Neuronal stem cell (in vitro differentiated cells): ENCODE data around the gene PLCH1.
A peak's percentile ranks its signal among the peaks of the same experiment; 100 is the strongest.

Source experiments
- DNase-seq: peaks from one replicate; pipeline ENCODE4 v3.0.0-alpha.2; 2013; ENCODE audit warnings: low spot score
- H2AFZ ChIP-seq: one replicate; pipeline ENCODE4 v1.6.1; 2013; ENCODE audit warnings: mild to moderate bottlenecking, low read length, inconsistent platforms
- H2AK5ac ChIP-seq: 2 replicates; pipeline ENCODE4 v1.6.1; 2013; ENCODE audit warnings: low read depth, mild to moderate bottlenecking, inconsistent platforms, low read length, moderate library complexity, mixed read lengths
- H2BK120ac ChIP-seq: 2 replicates; pipeline ENCODE4 v1.6.1; 2013; ENCODE audit warnings: low read depth, mild to moderate bottlenecking, inconsistent platforms, low read length, moderate library complexity, mixed read lengths
- H2BK12ac ChIP-seq: one replicate; pipeline ENCODE4 v1.6.1; 2013; ENCODE audit warnings: low read length, inconsistent platforms
- H2BK15ac ChIP-seq: 2 replicates; pipeline ENCODE4 v1.6.1; 2013; ENCODE audit warnings: mild to moderate bottlenecking, low read length, inconsistent platforms, mixed read lengths
- H2BK5ac ChIP-seq: one replicate; pipeline ENCODE4 v1.6.1; 2013; ENCODE audit warnings: inconsistent platforms, mild to moderate bottlenecking, low read length, moderate library complexity
- H3K14ac ChIP-seq: one replicate; pipeline ENCODE4 v1.6.1; 2013; ENCODE audit warnings: low read length, inconsistent platforms
- H3K18ac ChIP-seq: 2 replicates; pipeline ENCODE4 v1.6.1; 2013; ENCODE audit warnings: low read length, inconsistent platforms
- H3K23ac ChIP-seq: 2 replicates; pipeline ENCODE4 v1.6.1; 2013; ENCODE audit warnings: low read depth, mild to moderate bottlenecking, mixed read lengths, low read length, inconsistent platforms; ENCODE audit not compliant: poor library complexity
- H3K27ac ChIP-seq: replicated peaks from 3 replicates; pipeline ENCODE4 v1.5.1; 2013; ENCODE audit warnings: low read length, inconsistent platforms
- H3K27me3 ChIP-seq, 3 experiments: 2 replicates each; pipeline ENCODE4 v1.6.1; 2013; ENCODE audit warnings: low read length in 3 of 3, mild to moderate bottlenecking in 2 of 3, inconsistent platforms in 1 of 3, low read depth in 1 of 3, mixed read lengths in 1 of 3, moderate library complexity in 1 of 3; ENCODE audit not compliant: control insufficient read depth in 3 of 3, insufficient read depth in 3 of 3
- H3K36me3 ChIP-seq, 2 donors: replicated peaks in 1 of 2; 2 replicates each; pipeline ENCODE4 v1.6.1; 2013; ENCODE audit warnings: low read length in 2 of 2; ENCODE audit not compliant: control insufficient read depth in 2 of 2, insufficient read depth in 2 of 2
- H3K4ac ChIP-seq: 2 replicates; pipeline ENCODE4 v1.6.1; 2013; ENCODE audit warnings: inconsistent platforms, mild to moderate bottlenecking, low read length, moderate library complexity
- H3K4me1 ChIP-seq, 2 donors: 1 replicate in 1 of 2; 2 replicates in 1 of 2; pipeline ENCODE4 v1.6.1; 2013; ENCODE audit warnings: low read length in 2 of 2, low read depth in 1 of 2; ENCODE audit not compliant: control insufficient read depth in 2 of 2, insufficient read depth in 1 of 2
- H3K4me2 ChIP-seq: one replicate; pipeline ENCODE4 v1.6.1; 2013; ENCODE audit warnings: mild to moderate bottlenecking, low read length, inconsistent platforms; ENCODE audit not compliant: insufficient read depth, poor library complexity, severe bottlenecking
- H3K4me3 ChIP-seq, 2 donors: 2 replicates each; pipeline ENCODE4 v1.5.1; 2013; ENCODE audit warnings: low read length in 2 of 2, mild to moderate bottlenecking in 2 of 2, inconsistent platforms in 1 of 2, moderate library complexity in 1 of 2
- H3K79me1 ChIP-seq: one replicate; pipeline ENCODE4 v1.6.1; 2013; ENCODE audit warnings: low read depth, mild to moderate bottlenecking, inconsistent platforms, low read length, moderate library complexity
- H3K9ac ChIP-seq: one replicate; pipeline ENCODE4 v1.6.1; 2013; ENCODE audit warnings: mild to moderate bottlenecking, low read depth, low read length, inconsistent platforms; ENCODE audit not compliant: poor library complexity
- H3K9me3 ChIP-seq, 2 donors: replicated peaks in 1 of 2; 2 replicates each; pipeline versions ENCODE3 to v1.6.1; 2013; ENCODE audit warnings: low read length in 2 of 2, mild to moderate bottlenecking in 2 of 2, inconsistent platforms in 1 of 2, low read depth in 1 of 2, mixed read lengths in 1 of 2, moderate library complexity in 1 of 2; ENCODE audit not compliant: control insufficient read depth in 2 of 2, insufficient read depth in 1 of 2
- H4K8ac ChIP-seq: one replicate; pipeline ENCODE4 v1.6.1; 2013; ENCODE audit warnings: low read depth, mild to moderate bottlenecking, inconsistent platforms, low read length, moderate library complexity
- H4K91ac ChIP-seq: one replicate; pipeline ENCODE4 v1.6.1; 2013; ENCODE audit warnings: low read length, low read depth, mild to moderate bottlenecking, inconsistent platforms; ENCODE audit not compliant: poor library complexity
- WGBS, 2 donors: extraction: QIAGEN DNeasy Blood & Tissue Kit; methylation state at CpG; one replicate each; pipeline ENCODE4 v1.1.7; 2013; ENCODE audit warnings: missing lambda C conversion rate in 2 of 2, mixed read lengths in 1 of 2; ENCODE audit not compliant: insufficient read length in 2 of 2, insufficient replicate concordance in 1 of 2; ENCODE audit errors: extremely low coverage in 2 of 2; 5-methylcytosine and 5-hydroxymethylcytosine counted together

Gene PLCH1

DNA sequence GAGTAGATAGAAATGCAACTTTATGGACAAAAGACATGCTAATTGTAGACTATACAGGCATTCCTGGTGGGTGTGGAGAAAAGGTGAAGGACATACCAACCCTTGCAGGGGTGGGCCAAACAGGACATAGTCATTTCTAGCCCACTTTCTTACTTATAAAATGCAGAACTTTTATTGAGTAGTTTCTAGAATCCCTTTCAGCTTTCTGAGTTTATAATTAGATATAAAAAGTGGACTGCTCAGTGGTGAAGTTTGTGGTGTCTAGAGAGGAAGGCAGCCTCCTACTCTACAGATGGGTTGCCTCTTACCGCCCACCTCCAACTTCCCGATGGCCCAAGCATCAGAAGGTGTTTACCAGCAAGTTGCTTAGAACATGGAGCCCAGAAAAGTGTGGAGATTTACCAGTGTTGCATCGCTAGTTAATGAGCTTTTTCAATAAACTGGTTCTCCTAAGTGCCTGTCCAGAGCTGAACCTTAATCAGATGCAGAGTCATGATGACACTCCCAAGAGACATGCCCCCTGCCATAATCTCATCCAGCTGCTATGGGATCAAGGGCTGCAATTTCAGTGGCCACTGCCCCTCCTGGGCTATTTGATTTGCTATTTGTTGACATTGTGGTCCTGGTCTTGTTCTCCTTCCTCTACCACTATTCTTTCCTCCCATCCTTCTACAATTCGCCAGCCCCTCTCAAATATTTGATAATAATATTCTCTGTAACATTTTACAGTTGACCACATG lies 373.9 kb downstream of the PLCH1 start:
- no peak overlapping the region for H3K4me3 ChIP-seq
- H2AFZ ChIP-seq: no peak overlapping the region
- no peak for DNase-seq
- H2BK5ac ChIP-seq: no peak overlapping the region
- H2AK5ac ChIP-seq: no peak overlapping the region
- H2BK120ac ChIP-seq: no peak overlapping the region
- no peaks in the 10 kb centered on the region for H3K27me3 ChIP-seq
- H3K79me1 ChIP-seq: no peaks in the 10 kb centered on the region
- no peak overlapping the region for H3K4me2 ChIP-seq
- H3K9me3 ChIP-seq: no peaks in the 10 kb centered on the region
- no peak overlapping the region for H3K18ac ChIP-seq
- no peak overlapping the region for H2BK12ac ChIP-seq
- no peak overlapping the region for H3K14ac ChIP-seq
- no peak overlapping the region for H4K8ac ChIP-seq
- no peak overlapping the region for H3K27ac ChIP-seq
- no peak overlapping the region for H3K9ac ChIP-seq
- no peak overlapping the region for H4K91ac ChIP-seq
- H3K4me1 ChIP-seq: peaks cover 5 to 29% of the 10 kb centered on the region in 2 donors
- H3K23ac ChIP-seq: no peak overlapping the region
- WGBS, 2 donors: 100% methylated on average over 1 of the region's 4 CpGs; no CpG with 5 or more reads in 1 of the 2 donors
- H3K36me3 ChIP-seq: no peaks in the 10 kb centered on the region
- no peak overlapping the region for H3K4ac ChIP-seq
- no peak overlapping the region for H2BK15ac ChIP-seq

DNA sequence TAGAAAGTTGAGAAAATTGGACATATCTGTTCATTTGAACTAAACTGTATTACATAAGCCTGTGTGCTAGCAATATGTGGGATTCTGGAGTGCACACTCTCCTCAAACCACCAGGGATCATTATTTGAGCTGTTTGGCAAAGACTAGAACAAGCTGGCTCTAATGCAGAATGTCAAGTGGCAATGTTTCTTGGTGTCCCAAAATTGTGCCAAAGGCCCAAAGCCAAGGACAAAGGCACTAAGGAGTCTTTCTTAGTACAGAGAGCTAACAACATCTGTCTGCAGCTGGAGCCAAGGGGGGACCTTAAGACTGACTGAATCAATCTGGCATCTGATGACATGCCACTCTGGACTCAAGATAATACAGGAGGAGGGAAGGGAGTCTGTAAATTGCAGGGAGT lies 374.7 kb downstream of the PLCH1 start:
- Histone ChIP-seq H3K9ac (no peak overlapping the region), H3K27me3 (no peaks in the 10 kb centered on the region), H3K4me3 (no peak overlapping the region), H3K36me3 (no peaks in the 10 kb centered on the region), H2BK5ac (no peak overlapping the region), H3K27ac (no peak overlapping the region), H2AK5ac (no peak overlapping the region), H4K8ac (no peak overlapping the region), H2AFZ (peak overlapping the region; percentile 21), H3K4me2 (no peak overlapping the region), H3K4me1 (peaks cover 5 to 29% of the 10 kb centered on the region in 2 donors), H2BK15ac (no peak overlapping the region), H3K18ac (no peak overlapping the region), H3K14ac (no peak overlapping the region), H3K79me1 (no peaks in the 10 kb centered on the region), H4K91ac (no peak overlapping the region), H2BK12ac (no peak overlapping the region), H3K23ac (no peak overlapping the region), H3K4ac (no peak overlapping the region), H3K9me3 (peaks cover 3 to 4% of the 10 kb centered on the region in 2 donors), H2BK120ac (no peak overlapping the region)
- DNase-seq: no peak

DNA sequence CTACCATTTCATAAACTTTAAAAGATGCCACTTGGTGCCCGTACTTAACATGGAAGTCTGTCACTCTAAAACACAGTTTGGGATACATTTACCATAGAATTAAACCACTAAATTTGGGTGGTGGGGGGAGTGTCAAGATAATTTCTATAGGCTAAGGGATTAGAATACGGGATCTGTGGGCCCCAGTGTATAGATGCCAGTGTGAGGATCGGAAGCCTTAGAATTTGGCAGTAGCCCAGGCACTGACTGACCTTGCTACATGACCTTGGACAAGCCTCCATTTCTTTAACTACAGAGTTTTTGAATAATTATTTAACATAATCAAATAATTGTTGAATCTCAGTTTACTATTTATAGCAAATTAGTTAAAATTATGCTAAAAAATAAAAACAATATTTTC lies 375.1 kb downstream of the PLCH1 start:
- no peak overlapping the region for H3K9ac ChIP-seq
- no peak for DNase-seq
- H3K4me3 ChIP-seq: no peak overlapping the region
- H3K14ac ChIP-seq: no peak overlapping the region
- H3K4me1 ChIP-seq: peaks cover 5 to 29% of the 10 kb centered on the region in 2 donors
- H3K23ac ChIP-seq: no peak overlapping the region
- H3K27ac ChIP-seq: no peak overlapping the region
- H3K4me2 ChIP-seq: no peak overlapping the region
- H2BK120ac ChIP-seq: no peak overlapping the region
- H3K27me3 ChIP-seq: no peaks in the 10 kb centered on the region
- H3K36me3 ChIP-seq: no peaks in the 10 kb centered on the region
- no peak overlapping the region for H3K4ac ChIP-seq
- no CpG with 5 or more reads among the region's 3 CpGs for WGBS, 2 donors
- H3K18ac ChIP-seq: no peak overlapping the region
- H2AFZ ChIP-seq: no peak overlapping the region
- H3K9me3 ChIP-seq: peaks cover 3 to 8% of the 10 kb centered on the region in 2 donors
- no peak overlapping the region for H2BK12ac ChIP-seq
- no peak overlapping the region for H2BK15ac ChIP-seq
- no peak overlapping the region for H2BK5ac ChIP-seq
- H2AK5ac ChIP-seq: no peak overlapping the region
- no peak overlapping the region for H4K91ac ChIP-seq
- H3K79me1 ChIP-seq: no peaks in the 10 kb centered on the region
- no peak overlapping the region for H4K8ac ChIP-seq

DNA sequence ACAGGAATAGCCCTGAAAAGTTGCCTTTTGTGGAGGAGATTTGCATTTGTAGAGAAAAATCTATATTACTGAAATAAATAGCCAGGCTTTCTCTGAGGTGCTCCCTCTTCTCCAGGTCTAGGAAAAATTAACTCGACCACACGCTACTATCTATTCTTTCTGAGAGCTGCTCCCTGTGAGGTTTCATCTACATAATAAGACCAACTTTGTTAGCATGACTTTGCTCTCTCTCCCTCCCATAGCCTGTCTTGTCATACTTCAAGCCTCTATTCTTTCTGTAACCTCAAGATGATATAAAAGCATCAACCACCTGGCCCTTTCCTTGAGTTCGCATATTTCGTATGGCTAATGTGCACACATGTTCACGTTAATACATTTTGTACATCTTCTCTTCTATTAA lies 375.6 kb downstream of the PLCH1 start:
- H4K8ac ChIP-seq: no peak overlapping the region
- no peak overlapping the region for H2AK5ac ChIP-seq
- no CpG with 5 or more reads among the region's 5 CpGs for WGBS, 2 donors

More for the DNA sequence above, 375.6 kb downstream of the PLCH1 start:
- Histone ChIP-seq H3K4me1 (peaks cover 5 to 32% of the 10 kb centered on the region in 2 donors), H3K14ac (no peak overlapping the region), H3K36me3 (no peaks in the 10 kb centered on the region), H3K27ac (no peak overlapping the region), H2BK12ac (no peak overlapping the region), H3K4ac (no peak overlapping the region), H2BK5ac (no peak overlapping the region), H4K91ac (no peak overlapping the region), H3K23ac (no peak overlapping the region), H2AFZ (no peak overlapping the region), H3K9me3 (peaks cover 3 to 8% of the 10 kb centered on the region in 2 donors), H3K18ac (no peak overlapping the region), H3K79me1 (no peaks in the 10 kb centered on the region), H3K27me3 (no peaks in the 10 kb centered on the region), H2BK15ac (no peak overlapping the region), H2BK120ac (no peak overlapping the region), H3K4me3 (no peak overlapping the region), H3K9ac (no peak overlapping the region), H3K4me2 (no peak overlapping the region)
- DNase-seq: no peak
